ENCODE data around the gene FKBP3.

GRCh38 chr14:45104561-45104960 is 29.7 kb downstream of the FKBP3 start:
- TF ChIP-seq CTCF (conservative IDR thresholded peaks at IDR 0.05) (no peak), EZH2 (IDR thresholded peaks at IDR 0.05; ENCODE audit: low read depth) (no peak)
